DMS 273 treated with DMSO at 0.1 percent for 48 hours (cell line): ENCODE measurements around the gene COG5.
"Not testable (repeated sequence)": the region's sequence is repeated elsewhere in the genome, so short reads cannot be mapped to it uniquely, and the experiment has no call there.

Experiments
- DNase-seq: peaks from one replicate; lab custom pipeline; 2025; lab: John Stamatoyannopoulos, UW

The COG5 gene

GRCh38 chr7:107274506-107274905 is 289.2 kb downstream of the COG5 start:
- no peak for DNase-seq

- no peak for DNase-seq
Observed at GRCh38 chr7:107269790-107270189, 293.9 kb downstream of the COG5 start.

DNA sequence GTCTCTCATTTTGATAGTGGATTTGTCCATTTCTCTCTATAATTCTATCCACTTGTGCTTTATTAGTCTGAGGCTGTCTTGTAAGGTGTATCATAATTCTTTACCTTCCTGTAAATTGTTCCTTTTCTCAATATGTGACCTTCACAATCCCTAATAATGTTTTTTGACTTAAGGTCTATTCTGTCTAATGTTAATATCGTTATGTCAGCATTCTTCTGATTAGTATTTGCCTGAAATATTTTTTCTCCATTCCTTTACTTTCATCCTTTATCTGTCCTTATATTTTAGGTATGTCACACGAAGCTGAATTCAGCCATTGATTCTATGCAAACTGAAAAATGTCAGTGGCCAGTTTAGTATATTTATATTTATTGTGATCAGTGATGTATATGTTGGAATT is 295.1 kb downstream of the COG5 start:
- no peak for DNase-seq

DNA sequence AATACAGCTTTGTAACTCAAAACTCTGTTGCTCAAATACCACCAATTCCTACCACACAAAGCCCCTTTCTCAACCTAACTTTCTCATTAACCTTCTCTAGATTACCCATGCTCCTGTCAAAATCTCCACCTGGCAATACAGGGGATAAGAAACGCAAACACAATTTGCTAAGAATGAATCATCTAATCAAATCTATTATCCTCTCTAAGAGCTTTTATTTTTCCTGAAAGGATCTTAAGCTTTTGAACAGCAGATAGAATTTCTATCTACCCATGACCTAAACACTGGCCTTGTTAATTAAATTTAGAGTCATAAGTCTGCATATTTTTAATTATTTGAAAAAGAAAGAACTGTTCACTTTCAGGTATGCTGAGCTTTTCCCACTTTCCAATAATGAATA is 296.6 kb downstream of the COG5 start:
- DNase-seq = no peak

- DNase-seq = no peak
Observed at GRCh38 chr7:107264723-107265122, 299.0 kb downstream of the COG5 start.

DNA sequence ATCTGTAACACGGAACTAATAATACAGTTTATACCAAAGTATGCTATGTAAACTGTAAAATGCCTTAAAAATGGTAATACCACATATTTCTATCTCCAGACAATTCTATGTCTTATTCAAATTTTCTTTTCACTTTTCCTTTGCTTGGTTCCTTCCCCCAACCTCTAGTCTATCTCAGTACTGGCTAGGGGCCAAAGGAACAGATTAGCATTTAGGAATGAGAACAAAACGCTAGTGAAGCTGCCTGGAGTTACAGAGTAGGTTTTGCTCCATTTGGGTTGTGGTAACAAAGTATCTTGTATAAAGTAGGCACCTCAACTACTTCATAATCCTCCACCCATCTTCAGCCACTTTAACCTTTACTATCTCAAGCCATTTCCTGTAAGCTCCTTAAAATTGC is 300.9 kb downstream of the COG5 start:
- no peak for DNase-seq

- DNase-seq = no peak
Observed at GRCh38 chr7:107258737-107259136, 305.0 kb downstream of the COG5 start.

DNA sequence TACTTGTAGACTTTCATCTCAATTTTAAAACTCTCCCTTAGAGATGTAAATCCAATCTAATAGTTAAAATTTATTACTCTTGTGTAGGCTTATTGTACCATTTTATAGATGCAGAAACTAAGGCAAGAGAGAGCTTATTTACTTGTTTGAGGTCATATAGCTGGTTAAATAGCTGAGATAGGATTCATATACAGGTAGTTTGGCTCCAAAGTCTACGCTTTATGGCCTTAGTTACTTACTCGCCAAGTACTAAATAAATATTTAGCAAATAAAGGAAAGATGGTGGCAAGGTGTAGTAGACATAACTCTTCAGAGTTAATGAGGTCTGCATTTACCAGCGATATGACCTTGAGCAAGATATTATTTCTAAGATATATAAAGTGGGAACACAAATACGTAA is 308.1 kb downstream of the COG5 start:
- no peak for DNase-seq

DNA sequence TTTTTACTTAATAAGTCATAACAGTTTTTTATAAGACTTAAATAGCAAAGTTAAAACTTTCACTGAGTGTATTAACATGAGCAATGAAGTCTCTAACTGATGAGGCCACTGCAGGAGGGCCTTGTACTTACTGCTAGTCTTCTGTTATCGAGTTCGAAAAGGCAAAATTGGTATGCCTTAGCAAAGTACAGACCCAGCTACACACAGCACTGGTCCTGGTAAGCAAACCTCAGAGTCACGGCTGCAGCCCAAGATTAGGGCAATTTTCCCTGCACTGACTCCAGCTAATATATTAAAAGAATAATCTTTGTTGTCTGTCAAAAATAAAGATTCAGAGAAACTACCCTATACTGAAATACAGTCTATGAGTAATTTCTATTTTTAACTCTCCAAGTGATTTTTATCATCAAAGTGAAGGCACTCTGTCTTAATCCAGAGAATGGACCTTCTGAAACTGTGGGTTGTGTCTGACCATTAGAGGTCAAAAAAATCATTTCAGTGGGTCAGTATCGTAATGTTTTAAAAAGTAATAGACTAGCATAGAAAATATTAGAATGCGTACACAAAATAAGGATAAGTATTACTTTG is 309.2 kb downstream of the COG5 start:
- DNase-seq = no peak

DNA sequence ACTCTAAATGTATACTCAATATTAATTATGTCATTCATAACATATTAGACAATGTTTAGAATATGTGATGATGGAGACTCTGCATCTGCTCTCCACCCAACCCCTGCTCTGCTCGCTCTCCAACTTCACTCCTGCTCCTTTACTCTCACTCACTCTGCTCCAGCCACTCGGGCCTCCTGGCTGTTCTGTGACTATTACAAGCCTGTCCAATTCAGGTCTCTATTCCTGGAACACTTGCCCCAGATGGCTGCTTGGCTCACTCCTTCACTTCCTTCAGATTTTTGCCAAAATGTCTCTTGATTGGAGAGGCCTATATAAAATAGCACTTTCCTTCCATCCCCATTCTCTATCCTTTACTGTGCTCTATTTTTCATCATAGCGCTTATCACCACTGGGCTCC is 310.1 kb downstream of the COG5 start:
- no peak for DNase-seq

- no peak for DNase-seq
Observed at GRCh38 chr7:107251963-107252362, 311.8 kb downstream of the COG5 start.

DNA sequence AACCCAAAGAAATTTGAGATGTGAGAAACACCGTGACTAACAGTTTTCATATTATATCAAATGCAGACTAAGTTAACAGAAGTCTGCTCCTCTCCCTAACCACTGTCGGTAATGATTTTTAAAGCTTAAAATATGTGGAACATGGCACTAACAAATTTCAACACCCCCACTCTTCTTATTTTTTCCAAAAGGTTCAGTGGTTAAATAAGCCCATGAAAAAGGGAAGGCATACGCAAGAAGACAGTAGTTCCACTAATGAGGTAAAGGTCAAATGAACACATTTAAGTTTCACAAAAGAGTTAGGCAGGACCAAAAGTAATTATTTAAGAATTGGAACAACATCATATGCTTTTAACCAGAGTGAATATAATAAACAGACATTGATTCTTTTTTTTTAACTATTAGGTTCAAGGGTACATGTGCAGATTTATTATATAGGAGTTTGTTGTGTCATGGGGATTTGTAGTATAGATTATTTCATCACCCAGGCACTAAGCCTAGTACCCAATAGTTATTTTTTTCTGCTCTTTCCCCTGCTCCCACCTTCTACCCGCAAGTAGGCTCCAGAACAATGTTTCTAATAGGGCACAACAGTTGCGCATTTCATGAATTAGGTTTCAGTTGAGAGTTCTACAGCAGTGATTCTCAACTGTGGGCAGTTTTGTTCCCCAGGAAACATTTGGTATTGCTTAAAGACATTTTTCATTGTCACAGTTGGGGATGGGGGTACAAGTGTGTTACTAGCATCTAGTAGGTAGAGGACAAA is 315.0 kb downstream of the COG5 start:
- no peak for DNase-seq

GRCh38 chr7:107246836-107247235 is 316.9 kb downstream of the COG5 start:
- not testable (repeated sequence) for DNase-seq

GRCh38 chr7:107244613-107245012 is 319.1 kb downstream of the COG5 start:
- DNase-seq = no peak

DNA sequence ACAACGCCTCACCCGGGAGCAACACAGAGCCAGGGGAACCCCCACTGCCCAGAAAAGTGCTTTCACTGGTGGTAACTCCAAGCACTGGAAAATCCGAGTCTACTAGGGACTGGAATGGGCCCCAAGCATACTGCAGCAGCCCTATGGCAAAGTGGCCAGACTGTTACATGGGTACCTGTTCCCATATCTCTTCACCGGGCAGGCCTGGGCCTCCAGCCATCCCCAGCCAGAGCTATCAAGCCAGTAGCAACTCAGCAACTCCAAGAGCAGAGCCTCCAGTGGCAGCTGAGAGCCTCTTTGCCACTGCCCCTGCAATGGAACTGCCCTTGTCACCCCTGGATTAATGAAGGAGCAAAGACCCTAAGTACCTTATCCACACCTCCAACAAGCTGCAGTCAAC is 321.5 kb downstream of the COG5 start:
- no peak for DNase-seq

- DNase-seq = no peak
Observed at GRCh38 chr7:107237451-107237850, 326.3 kb downstream of the COG5 start.

GRCh38 chr7:107236862-107237261 is 326.9 kb downstream of the COG5 start:
- DNase-seq = no peak

DNA sequence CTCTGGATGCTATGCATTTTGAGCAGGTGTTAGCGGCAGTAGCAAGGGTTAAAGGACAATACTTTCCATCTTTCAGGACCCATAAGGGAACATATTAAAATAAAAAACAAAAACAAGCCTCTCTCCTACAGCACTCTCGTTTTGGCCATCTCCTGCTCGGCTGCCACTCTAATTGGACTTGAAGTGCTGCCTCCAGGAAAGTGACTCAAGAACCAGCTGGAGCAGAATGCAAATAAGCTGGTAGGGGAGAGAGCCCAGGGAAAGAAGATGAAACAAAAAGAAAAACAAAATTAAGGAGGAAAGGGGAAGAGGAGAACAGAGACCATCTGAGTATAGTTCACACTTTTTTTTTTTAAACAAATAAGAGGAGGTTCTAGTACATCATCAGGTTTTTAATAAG is 329.3 kb downstream of the COG5 start:
- DNase-seq = no peak

DNA sequence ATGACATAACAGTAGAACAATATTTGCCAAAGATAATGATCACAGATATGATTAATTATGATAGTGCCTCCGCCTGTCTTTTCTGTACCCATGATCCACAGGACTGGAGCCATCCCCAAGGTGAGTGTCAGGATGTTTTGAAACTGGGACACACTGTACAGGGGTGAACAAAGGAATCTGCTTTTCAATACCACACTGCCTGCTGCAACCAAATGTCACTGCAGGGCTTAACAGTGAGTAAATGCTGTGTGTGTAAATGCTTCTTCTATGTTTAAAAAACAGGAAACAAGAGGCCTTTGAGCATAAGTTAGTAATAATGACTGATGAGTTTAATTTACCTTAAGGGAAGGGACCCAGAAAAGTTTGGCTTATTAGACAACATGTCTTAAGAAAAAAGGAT is 329.7 kb downstream of the COG5 start:
- DNase-seq = no peak

- DNase-seq = no peak
Observed at GRCh38 chr7:107233174-107233573, 330.5 kb downstream of the COG5 start.

DNA sequence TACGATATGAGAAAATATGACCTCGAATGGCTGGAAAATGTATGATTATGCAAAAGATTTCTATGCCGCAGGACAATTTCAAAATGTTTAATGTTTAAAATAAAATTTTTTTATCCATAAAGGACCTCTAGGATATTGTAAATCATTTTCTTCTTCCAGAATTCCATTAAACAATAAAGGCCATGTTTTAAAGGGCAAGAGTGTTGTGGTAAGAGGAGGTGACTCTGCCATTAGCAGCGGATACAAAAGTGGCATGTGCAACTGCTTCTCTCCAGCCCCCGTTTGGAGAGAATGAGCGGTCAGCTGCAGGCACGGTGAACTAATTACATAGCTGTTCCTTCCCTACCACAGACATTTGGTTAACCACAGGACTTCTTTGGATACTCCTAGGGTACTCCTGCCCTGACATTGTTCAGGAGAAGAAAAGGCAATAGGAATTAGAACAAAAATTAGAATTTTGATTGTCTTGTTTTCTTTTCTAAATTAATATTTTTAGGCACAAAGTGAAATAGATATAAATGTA is 331.1 kb downstream of the COG5 start:
- no peak for DNase-seq

DNA sequence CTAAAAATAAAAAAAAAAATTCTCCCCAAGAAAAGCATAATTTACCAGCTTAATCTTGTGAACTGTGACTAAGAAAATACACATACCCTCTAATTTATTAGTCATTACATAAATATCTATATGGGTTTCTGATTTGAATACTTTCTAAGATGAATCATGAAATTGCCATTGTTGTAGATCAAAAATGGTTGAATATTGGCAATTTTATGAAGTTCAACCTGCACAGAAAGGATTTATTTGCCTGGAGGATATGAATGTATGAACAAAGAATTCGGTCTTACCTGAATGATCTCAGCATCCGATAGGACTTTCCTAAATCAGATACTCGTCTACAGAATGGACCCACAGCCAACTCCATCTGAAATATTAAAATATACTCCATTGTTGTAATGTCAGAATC is 333.4 kb downstream of the COG5 start:
- DNase-seq = no peak

- no peak for DNase-seq
Observed at GRCh38 chr7:107228291-107228690, 335.4 kb downstream of the COG5 start.
